ENCODE data around the gene BTNL9. TPM values are rescaled to one million over a fixed set of nuclear protein-coding genes. Genes with fewer than 3 reads are reported as not detected.
A peak's percentile ranks its signal among the peaks of the same experiment; 100 is the strongest.

BTNL9 gene
- total RNA-seq, 1 donor from 2014 or later = 105 TPM

- Histone ChIP-seq H3K9me3 (no peaks in the 10 kb centered on the region), H3K4me3 (no peak overlapping the region), H3K27ac (no peak overlapping the region), H3K36me3 (no peaks in the 10 kb centered on the region), H3K27me3 (no peaks in the 10 kb centered on the region), H3K4me1 (no peaks in the 10 kb centered on the region)
- DNase-seq (ENCODE audit: low spot score in 2 of 2) = peak in 1 of 2 donors; percentile 41
- no peak for TF ChIP-seq CTCF (IDR thresholded peaks at IDR 0.05)
- intact Hi-C loops (cut with DNase I) = no loop called here
Observed at GRCh38 chr5:181108578-181109165, 68.6 kb downstream of the BTNL9 start.

GRCh38 chr5:181109489-181110013, 69.5 kb downstream of the BTNL9 start:
- H3K36me3 ChIP-seq = no peaks in the 10 kb centered on the region
- no peak for TF ChIP-seq CTCF (IDR thresholded peaks at IDR 0.05)
- H3K4me1 ChIP-seq = no peaks in the 10 kb centered on the region
- no peak overlapping the region for H3K4me3 ChIP-seq
- DNase-seq (ENCODE audit: low spot score in 2 of 2) = peak in 1 of 2 donors; percentile 33
- intact Hi-C loops (cut with DNase I) = no loop called here
- peaks cover 0 to 5% of the 10 kb centered on the region in 2 donors for H3K9me3 ChIP-seq
- no peaks in the 10 kb centered on the region for H3K27me3 ChIP-seq
- H3K27ac ChIP-seq = no peak overlapping the region

GRCh38 chr5:181111010-181111409, 70.9 kb downstream of the BTNL9 start:
- no peaks in the 10 kb centered on the region for H3K36me3 ChIP-seq
- H3K27ac ChIP-seq = no peak overlapping the region
- TF ChIP-seq CTCF (IDR thresholded peaks at IDR 0.05) = no peak
- H3K9me3 ChIP-seq = peaks cover 0 to 5% of the 10 kb centered on the region in 2 donors
- DNase-seq (ENCODE audit: low spot score in 2 of 2) = peak in 1 of 2 donors; percentile 25
- intact Hi-C loops (cut with DNase I) = no loop called here
- H3K4me1 ChIP-seq = no peaks in the 10 kb centered on the region
- no peak overlapping the region for H3K4me3 ChIP-seq
- no peaks in the 10 kb centered on the region for H3K27me3 ChIP-seq

Other genes starting within 250 kb of the BTNL9 start
- 257 TPM for gene MGAT1, start 237.5 kb upstream of the BTNL9 start, total RNA-seq
- 1.8 TPM for gene ZFP62, start 179.0 kb upstream of the BTNL9 start, total RNA-seq
- gene BTNL8, start 141.1 kb upstream of the BTNL9 start, total RNA-seq = not detected
- not detected for gene BTNL3, start 51.4 kb upstream of the BTNL9 start, total RNA-seq
- gene OR2V1, start 90.9 kb downstream of the BTNL9 start, total RNA-seq = not detected
- not detected for gene OR2V2, start 107.3 kb downstream of the BTNL9 start, total RNA-seq
- 6.1 TPM for gene TRIM7, start 164.9 kb downstream of the BTNL9 start, total RNA-seq
- 105 TPM for gene TRIM41, start 183.0 kb downstream of the BTNL9 start, total RNA-seq
- gene RACK1, start 203.6 kb downstream of the BTNL9 start, total RNA-seq = 2,870 TPM
- gene TRIM52, start 220.9 kb downstream of the BTNL9 start, total RNA-seq = 21.2 TPM